SU-DHL-6 (cell line): ENCODE measurements around the gene SLC9C1.

Source experiments
- H2AFZ ChIP-seq: fragments of 200-600 bp; sonication (generic); 2 replicates; pipeline ENCODE4 v1.6.1; 2014; ENCODE audit warnings: low read depth, mild to moderate bottlenecking, moderate library complexity, mixed read lengths, antibody characterized with exemption, low read length; ENCODE audit not compliant: severe bottlenecking
- H3F3A ChIP-seq: fragments of 200-600 bp; shearing (Covaris generic); 2 replicates; pipeline ENCODE4 v1.6.0; 2016; ENCODE audit warnings: antibody characterized with exemption, mild to moderate bottlenecking; ENCODE audit not compliant: insufficient read depth
- H3K27ac ChIP-seq: fragments of 200-600 bp; sonication (generic); 2 replicates; pipeline ENCODE4 v1.5.1; 2016; ENCODE audit warnings: low read depth, mild to moderate bottlenecking, low read length, moderate library complexity, mixed read lengths
- H3K27me3 ChIP-seq: fragments of 200-600 bp; sonication (generic), shearing (Covaris generic); 2 replicates; pipeline ENCODE4 v1.6.0; 2014; ENCODE audit warnings: mild to moderate bottlenecking, low read length
- H3K36me3 ChIP-seq: fragments of 200-600 bp; sonication (generic); 2 replicates; pipeline ENCODE4 v1.6.1; 2014; ENCODE audit warnings: mild to moderate bottlenecking, low read length, mixed read lengths
- H3K4me2 ChIP-seq: fragments of 300-600, 200-600 bp; shearing (Covaris generic), sonication (generic); 2 replicates; pipeline ENCODE4 v1.6.0; 2014; ENCODE audit warnings: low read length, low read depth, mild to moderate bottlenecking; ENCODE audit not compliant: poor library complexity, severe bottlenecking
- H3K4me3 ChIP-seq: fragments of 200-600 bp; sonication (generic); 2 replicates; pipeline ENCODE4 v1.5.1; 2014; ENCODE audit warnings: antibody characterized with exemption, low read length, mild to moderate bottlenecking, mixed read lengths; ENCODE audit not compliant: insufficient read depth, poor library complexity, severe bottlenecking
- H3K79me2 ChIP-seq: fragments of 200-600 bp; sonication (generic); 2 replicates; pipeline ENCODE4 v1.6.1; 2014; ENCODE audit warnings: mild to moderate bottlenecking, low read length, moderate library complexity; ENCODE audit not compliant: insufficient read depth
- H3K9ac ChIP-seq: fragments of 200-600 bp; sonication (generic); 2 replicates; pipeline ENCODE4 v1.7.0; 2014; ENCODE audit warnings: mild to moderate bottlenecking, low read length
- H3K9me2 ChIP-seq: fragments of 200-600 bp; sonication (generic); replicated peaks from 2 replicates; pipeline ENCODE4 v1.6.1; 2014; ENCODE audit warnings: low read length; ENCODE audit not compliant: insufficient read depth
- H3K9me3 ChIP-seq: fragments of 200-600 bp; sonication (generic); 2 replicates; pipeline ENCODE4 v1.6.1; 2014; ENCODE audit warnings: low read length, mixed read lengths; ENCODE audit not compliant: insufficient read depth
- H4K20me1 ChIP-seq: fragments of 200-600 bp; sonication (generic); 2 replicates; pipeline ENCODE4 v1.6.1; 2014; ENCODE audit warnings: low read depth, mild to moderate bottlenecking, antibody characterized with exemption, low read length, moderate library complexity, mixed read lengths
- CTCF ChIP-seq: fragments of 200-600 bp; sonication (generic); IDR thresholded peaks from one replicate; pipeline ENCODE4 v1.5.1; 2017; ENCODE audit warnings: antibody characterized with exemption, mild to moderate bottlenecking, low read length, moderate library complexity; ENCODE audit not compliant: insufficient read depth, poor library complexity, severe bottlenecking
- EZH2phosphoT487 ChIP-seq: fragments of 200-600 bp; sonication (generic), shearing (Covaris generic); conservative IDR thresholded peaks from 2 replicates; pipeline ENCODE4 v1.6.1; 2018; ENCODE audit warnings: mild to moderate bottlenecking, antibody characterized with exemption, low read length, moderate library complexity, mixed read lengths

Gene SLC9C1

GRCh38 chr3:112104774-112105173 is 189.2 kb downstream of the SLC9C1 start:
- H4K20me1 ChIP-seq, result no peaks in the 10 kb centered on the region
- H3K27me3 ChIP-seq, result no peaks in the 10 kb centered on the region

GRCh38 chr3:112101916-112102315 is 192.1 kb downstream of the SLC9C1 start:
- Histone ChIP-seq H3F3A (no peaks in the 10 kb centered on the region), H3K4me2 (no peak overlapping the region), H3K9me2 (no peaks in the 10 kb centered on the region), H3K9me3 (no peaks in the 10 kb centered on the region), H3K36me3 (no peaks in the 10 kb centered on the region), H2AFZ (no peak overlapping the region), H3K79me2 (no peaks in the 10 kb centered on the region), H3K27ac (no peak overlapping the region), H3K27me3 (no peaks in the 10 kb centered on the region), H4K20me1 (no peaks in the 10 kb centered on the region), H3K4me3 (no peak overlapping the region), H3K9ac (no peak overlapping the region)
- TF ChIP-seq CTCF (no peak), EZH2phosphoT487 (no peak)

More at GRCh38 chr3:112104774-112105173, 189.2 kb downstream of the SLC9C1 start:
- Histone ChIP-seq H3K36me3 (no peaks in the 10 kb centered on the region), H2AFZ (no peak overlapping the region), H3K79me2 (no peaks in the 10 kb centered on the region), H3K9me3 (no peaks in the 10 kb centered on the region), H3K9ac (no peak overlapping the region), H3K9me2 (no peaks in the 10 kb centered on the region), H3F3A (no peaks in the 10 kb centered on the region), H3K4me3 (no peak overlapping the region), H3K27ac (no peak overlapping the region), H3K4me2 (no peak overlapping the region)
- no peak for TF ChIP-seq EZH2phosphoT487
- TF ChIP-seq CTCF, result no peak

- Histone ChIP-seq H3K9ac (no peak overlapping the region), H3K27me3 (no peaks in the 10 kb centered on the region), H3K4me2 (no peak overlapping the region), H3K36me3 (0 out of 2 replicates have a peak, but pooled peaks cover 2% of the 10 kb centered on the region), H3K79me2 (no peaks in the 10 kb centered on the region), H3F3A (no peaks in the 10 kb centered on the region), H4K20me1 (no peaks in the 10 kb centered on the region), H3K4me3 (no peak overlapping the region), H2AFZ (no peak overlapping the region), H3K9me2 (no peaks in the 10 kb centered on the region), H3K27ac (no peak overlapping the region), H3K9me3 (no peaks in the 10 kb centered on the region)
- TF ChIP-seq CTCF (no peak), EZH2phosphoT487 (no peak)
These were observed 196.6 kb downstream of the SLC9C1 start for GRCh38 chr3:112097378-112097777.
